Breast epithelium (tissue), 3 donors: Measurements from ENCODE around the gene MAPK8IP1.

ENCODE experiments used
- POLR2A ChIP-seq: fragments of 450-650 bp; IDR thresholded peaks from one replicate; pipeline ENCODE4 v1.6.1; 2016; ENCODE audit warnings: antibody characterized with exemption, mild to moderate bottlenecking, moderate library complexity
- POLR2AphosphoS5 ChIP-seq, 3 donors: sonication (generic); formaldehyde crosslinking; IDR thresholded peaks; one replicate each; pipeline ENCODE4 v1.6.1; 2017; ENCODE audit warnings: antibody characterized with exemption in 3 of 3
- TF ChIP-seq, protein P1 (sequence below), 3 donors: fragments of 450-650 bp; IDR thresholded peaks; one replicate each; pipeline ENCODE4 v1.5.1; 2016 to 2017; ENCODE audit warnings: antibody characterized with exemption in 3 of 3, mild to moderate bottlenecking in 3 of 3, moderate library complexity in 3 of 3

DNA sequence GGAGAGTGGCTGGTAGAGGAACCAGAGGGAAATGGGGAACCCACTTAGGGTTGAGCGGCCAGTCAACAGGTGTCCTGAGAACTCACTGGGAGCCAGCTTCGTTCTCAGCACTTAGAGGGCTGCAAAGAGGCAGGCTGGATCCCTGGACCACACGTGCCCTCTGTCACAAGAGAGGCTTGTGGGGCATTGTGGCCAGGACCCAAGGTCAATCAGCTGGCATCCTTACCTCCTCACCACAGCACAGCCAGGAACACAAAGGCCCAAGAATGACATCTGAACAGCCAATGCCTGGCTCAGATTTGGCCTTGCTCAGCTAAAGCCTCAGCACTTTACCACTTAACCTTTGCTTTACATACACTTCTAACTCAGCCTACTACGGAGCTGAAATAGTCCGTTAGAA, 7.4 kb downstream of the MAPK8IP1 start:
- TF ChIP-seq, protein P1, sequence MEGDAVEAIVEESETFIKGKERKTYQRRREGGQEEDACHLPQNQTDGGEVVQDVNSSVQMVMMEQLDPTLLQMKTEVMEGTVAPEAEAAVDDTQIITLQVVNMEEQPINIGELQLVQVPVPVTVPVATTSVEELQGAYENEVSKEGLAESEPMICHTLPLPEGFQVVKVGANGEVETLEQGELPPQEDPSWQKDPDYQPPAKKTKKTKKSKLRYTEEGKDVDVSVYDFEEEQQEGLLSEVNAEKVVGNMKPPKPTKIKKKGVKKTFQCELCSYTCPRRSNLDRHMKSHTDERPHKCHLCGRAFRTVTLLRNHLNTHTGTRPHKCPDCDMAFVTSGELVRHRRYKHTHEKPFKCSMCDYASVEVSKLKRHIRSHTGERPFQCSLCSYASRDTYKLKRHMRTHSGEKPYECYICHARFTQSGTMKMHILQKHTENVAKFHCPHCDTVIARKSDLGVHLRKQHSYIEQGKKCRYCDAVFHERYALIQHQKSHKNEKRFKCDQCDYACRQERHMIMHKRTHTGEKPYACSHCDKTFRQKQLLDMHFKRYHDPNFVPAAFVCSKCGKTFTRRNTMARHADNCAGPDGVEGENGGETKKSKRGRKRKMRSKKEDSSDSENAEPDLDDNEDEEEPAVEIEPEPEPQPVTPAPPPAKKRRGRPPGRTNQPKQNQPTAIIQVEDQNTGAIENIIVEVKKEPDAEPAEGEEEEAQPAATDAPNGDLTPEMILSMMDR (IDR thresholded peaks at IDR 0.05): no peak
- TF ChIP-seq POLR2A: no peak
- no peak for TF ChIP-seq POLR2AphosphoS5 (IDR thresholded peaks at IDR 0.05)
